HG03457 (cell line): Measurements from ENCODE around the gene SPON2.
A peak's percentile ranks its signal among the peaks of the same experiment; 100 is the strongest.

ENCODE experiments used
- ATAC-seq: cut with Tn5 transposase; IDR thresholded peaks from one replicate; pipeline ENCODE4 v1.9.1; 2021; ENCODE audit warnings: moderate number of reproducible peaks; ENCODE audit not compliant: unreplicated experiment

SPON2 gene

DNA sequence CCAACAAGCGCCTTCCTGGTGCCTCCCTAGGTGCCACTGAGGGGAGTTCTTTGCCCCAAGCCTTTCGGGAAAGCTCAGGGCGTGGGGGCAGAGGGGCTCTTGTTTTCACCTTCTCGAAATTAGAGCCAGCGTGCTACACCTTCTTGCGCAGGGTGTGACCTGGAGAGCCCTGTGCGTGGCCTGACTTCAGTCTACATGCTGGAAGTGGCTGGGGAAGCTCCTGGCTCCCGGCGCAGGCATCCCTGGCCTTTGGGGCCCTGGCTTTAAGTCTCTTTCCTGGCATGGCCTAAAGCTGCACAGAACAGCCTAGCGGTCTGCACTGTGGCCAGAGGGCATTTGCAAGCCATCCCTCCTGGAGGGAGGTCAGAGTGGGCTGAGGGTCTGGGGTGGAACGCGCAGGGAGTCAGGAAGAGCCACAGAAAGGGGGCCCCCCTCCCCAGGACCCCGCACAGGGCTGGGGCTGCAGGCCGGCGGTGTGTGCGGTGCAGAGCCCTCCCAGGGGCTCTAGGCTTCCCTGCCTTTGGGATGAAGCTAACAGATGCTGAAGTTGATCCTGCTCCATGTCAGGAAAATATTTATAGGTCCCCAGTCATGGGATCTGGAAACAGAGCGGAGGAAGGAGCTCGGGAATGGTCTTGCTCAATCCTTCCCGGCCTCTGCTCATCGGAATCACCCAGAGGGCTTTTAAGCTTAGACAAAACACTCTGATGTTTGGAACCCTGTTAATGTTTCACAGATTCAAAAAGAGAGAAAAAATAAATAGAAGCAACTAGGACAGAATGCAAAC lies 781 bp upstream of the SPON2 start:
- no peak for ATAC-seq

DNA sequence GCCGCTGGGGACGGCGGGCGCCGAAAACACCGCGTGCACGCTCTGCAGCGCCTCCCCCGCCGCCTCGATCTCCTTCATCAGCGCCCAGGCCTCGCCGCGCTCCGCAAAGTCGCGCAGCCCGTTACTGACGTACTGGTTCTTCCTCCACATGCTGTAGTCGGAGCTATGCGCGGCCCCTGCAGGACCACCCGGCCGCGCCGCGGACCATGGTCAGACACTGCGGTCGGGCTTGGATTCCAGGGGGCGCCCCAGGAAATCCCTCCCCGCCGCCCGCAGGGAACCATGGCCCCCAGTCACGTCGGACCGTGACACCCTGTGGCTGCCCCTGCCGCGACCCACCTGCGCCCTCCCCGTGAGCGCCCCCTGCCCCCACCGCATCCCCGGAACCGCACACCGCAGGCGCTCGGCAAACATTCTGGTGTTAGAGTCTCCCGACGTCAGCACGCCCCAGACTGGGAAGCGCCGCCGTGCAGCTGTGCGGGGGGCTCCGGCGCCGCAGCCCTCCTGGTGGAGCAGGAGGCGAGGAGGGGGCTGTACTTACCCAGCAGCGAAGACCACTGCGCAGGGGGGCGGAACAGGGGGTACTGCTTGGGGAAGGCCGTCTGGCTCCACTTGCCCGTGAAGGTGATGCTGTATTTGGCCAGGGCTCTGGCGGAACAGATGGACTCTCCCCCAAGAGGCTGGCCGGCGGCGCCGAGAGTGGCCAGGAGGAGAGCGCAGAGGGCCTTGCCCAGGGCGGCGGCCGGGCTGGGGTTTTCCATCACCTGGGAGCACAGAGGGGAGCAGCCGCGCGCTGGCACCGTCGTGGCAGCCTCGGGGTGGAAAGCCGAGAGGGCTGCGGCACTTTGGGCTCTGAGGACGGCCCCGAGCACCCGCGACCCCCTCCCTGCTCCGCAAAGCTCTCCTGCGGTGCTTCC lies 814 bp downstream of the SPON2 start:
- no peak for ATAC-seq

DNA sequence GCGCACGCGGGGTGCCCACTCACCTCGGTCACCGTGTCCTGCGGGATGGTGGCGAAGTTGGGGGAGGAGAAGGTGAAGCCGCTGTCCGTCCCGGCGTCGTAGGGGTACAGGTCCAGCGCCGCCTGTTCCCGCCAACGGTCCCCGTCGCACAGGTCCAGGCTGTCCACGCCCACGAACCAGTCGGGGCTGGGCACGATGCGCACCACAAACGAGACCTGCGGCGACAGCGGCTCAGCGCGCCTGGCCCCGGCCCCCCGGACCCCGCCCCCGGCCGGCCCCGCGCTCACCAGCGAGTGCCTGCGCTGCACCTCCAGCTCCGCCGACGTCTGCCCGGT lies 1.4 kb downstream of the SPON2 start:
- ATAC-seq = no peak

DNA sequence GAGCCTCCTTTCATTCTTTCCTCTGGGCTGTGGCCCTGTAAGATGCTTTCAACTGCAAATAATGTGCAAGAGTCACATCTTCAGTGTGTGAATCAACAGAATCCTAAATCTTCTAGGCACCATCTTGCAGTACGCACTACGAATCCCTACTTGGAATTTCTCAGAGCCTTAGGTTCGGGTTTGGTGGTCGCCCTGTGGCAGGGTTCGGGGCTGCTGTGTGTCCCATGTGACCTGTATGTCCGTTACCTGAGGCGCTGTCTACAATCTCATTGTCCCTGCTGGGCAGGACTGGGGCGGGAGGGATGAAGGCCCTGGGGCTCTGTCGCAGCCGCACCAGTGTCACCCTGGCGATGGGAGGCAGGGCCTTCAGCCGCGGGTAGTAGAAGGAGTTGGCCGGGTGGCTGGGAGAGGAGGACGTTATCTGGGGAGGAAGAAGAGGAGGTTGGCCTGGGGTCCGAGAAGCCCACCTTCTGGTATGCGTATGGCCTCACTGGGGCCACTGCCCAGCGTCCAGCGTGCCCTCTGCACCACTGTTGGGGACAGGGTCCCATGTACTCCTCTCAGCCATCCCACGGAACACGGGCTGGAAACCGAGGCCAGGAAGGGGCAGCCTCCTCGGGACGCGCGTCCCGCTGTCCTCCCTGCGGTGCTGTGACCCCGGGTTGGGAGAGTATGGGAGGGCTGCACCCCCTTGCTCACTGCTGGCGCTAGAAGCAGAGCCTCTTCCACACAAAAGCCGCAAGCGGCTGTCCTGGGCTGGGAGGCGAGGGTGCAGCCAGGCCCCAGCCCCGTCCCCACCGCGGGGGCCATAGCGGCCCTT lies 2.0 kb downstream of the SPON2 start:
- no peak for ATAC-seq

DNA sequence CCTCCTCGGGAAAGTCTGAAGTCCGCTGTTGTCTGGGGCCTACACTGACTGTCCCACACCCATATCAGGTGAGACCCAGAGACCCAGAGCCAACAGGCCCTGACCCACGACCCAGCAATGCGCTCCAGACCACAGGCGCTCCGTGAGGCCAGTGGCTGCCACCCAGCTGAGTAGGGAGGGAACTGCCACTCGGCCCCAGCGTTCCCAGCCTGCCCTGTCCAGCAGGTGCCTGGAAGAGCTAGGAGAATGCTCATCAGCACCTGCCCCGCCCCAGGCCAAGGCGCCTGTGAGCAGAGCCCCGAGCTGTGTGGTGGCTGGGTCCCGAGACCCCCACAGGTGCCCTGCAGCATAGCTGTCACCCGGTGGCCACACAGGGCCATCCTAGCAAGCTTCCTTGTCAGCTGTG lies 2.7 kb downstream of the SPON2 start:
- no peak for ATAC-seq

DNA sequence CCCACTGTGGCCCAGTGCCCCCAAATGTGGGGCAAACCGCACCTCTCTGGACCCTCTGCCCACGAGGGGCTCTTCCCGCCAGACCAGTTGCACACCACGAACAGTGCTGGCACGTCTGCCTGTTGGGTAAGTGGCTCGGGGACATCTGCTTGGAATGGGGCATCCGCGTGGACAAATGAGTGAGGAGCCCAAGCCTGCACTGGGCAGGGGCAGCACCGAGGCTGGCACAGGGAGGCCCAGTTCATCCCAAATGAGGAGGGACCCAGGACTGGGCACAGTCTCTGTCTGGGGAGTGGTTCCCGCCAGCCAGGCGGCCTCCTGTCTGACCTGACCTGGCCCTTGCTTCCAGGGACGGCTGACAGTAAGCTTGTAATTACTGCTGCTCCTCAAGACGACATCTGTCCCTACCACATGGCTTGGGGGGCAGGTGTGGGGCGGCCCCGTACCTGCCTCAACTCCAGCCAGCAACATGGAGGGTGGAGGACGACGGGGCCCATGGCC lies 3.2 kb downstream of the SPON2 start:
- no peak for ATAC-seq

DNA sequence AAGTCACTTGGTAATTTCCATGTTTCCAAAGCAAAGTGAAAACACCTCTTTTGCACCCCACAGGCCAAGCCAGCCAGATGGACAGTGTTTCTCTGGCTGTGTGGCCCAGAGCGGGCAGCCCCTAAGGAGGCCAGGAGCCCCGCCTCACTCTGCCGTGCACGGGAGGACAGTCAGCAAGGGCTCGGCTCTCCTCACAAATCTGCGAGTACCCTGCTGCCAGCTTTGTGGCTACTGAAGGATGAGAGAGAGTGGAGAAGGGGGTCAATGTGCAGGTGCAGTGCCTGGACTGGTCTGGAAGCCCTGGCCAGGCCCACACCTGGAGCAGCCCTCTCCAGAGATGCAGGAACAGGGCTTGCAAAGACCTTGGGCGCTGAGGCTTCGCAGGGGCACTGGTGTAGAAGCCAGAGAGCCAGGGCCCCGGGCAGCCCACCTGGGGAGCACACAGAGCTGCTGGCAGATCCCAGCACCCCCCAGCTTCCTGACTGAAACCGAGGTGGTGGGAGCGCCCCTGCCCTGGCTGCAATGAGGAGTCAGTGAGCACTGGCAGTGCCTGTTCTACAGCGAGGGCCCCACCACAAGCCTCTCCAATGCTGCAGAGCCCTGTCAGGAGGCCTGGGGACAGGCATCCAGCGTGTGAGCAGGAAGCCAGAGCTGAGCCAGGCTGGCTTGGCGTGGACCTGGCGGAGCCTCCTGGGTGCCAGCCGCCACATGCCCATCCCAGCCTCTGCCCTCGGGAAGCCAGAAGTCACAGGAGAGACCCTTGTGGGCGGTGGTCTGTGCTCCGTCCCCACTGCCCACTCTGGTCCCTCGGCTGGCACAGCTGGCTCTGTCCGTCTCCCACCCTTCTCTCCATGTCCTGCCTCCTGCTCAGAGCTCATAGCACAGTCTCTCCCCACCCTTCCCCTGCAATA lies 3.9 kb downstream of the SPON2 start:
- no peak for ATAC-seq

DNA sequence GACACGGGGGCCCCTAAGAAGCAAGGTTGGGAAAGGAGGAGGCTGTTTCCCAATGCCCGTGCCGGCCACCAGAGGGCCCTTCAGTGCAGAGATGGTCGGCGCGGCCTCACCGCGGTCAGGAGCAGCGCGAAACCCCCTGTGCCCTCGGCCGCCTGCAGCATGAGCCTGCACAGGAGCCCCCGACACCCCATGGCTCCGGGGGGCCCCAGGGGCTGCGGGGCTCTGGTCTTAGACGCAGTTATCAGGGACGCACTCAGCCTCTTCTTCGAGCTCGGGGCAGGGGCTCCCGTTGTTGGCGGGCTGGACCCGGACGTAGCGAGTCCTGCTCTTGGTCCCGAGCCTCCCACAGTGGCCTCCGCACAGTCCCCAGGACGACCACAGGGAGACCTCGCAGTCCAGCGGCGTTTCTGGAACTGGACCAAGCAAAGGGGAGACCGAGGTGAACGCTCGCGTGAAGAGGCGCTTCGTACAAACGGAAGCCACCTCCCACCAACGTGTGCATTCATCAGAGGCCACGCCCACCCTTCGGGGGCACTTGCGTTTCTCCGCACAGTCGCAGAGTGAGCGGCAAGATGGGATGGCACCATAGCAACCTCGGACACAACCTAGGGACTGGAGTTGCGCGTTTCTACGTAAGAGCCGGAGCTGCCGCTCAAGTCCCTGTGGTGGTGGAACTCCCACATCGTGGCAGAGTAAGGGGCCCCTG lies 5.0 kb downstream of the SPON2 start:
- peak; percentile 60 for ATAC-seq

DNA sequence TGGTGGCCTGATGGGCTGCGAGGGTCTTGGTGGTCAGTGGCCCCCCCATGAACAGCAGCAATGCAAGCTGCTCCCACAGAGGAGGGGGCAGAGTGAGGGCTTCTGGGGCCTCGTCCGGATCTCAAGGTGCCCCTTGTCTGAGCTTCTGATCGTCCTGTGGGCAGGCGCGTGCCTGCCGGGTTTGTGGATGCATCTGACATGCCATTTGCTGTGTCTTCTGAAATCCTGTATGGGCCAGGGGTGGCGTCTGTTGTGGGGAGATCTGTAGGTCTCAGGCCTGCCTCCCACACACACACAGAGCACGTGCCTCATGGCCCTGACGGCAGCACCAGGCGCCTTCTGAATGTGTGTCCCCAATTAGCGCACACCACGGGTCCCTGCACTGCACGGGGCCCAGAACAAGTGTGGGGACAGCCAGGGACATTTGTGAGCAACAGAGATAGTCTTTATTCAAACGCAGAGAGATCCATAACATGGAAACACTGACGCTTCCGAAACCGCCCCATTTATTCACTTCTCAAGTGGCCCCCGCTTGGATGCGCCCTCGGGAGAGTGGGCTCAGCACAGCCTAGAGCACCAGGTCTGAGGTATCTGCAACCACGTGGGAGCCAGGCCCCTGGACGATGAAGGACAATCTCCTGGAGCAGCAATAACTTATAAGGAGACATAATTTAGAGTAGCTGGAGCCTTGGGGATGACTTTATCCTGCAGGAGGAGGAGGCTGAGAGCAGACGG lies 5.7 kb downstream of the SPON2 start:
- ATAC-seq = no peak

DNA sequence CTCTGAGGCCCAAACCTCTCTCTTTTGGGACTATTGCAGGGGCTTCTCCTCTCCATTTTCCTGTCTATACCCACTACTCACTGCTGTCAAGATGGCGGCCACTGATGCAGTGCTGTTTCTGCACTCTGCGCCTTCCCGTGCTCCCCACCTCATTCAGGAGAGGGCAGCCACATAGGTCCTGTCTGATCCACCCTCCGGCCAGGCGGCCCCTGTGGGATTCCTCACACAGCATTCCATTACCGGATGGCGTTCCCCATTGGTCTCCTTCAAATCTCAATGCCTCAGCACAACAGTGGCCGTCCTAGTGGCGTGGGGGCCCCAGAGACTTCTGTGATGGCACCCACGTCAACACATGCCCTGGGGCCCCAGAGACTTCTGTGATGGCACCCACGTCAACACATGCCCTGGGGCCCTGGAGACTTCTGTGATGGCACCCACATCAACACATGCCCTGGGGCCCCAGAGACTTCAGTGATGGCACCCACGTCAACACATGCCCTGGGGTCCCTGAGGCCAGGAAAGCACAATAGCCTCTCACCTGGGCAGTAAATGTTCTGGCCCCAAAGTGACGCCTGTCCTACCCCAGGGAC lies 7.3 kb downstream of the SPON2 start:
- ATAC-seq = no peak

DNA sequence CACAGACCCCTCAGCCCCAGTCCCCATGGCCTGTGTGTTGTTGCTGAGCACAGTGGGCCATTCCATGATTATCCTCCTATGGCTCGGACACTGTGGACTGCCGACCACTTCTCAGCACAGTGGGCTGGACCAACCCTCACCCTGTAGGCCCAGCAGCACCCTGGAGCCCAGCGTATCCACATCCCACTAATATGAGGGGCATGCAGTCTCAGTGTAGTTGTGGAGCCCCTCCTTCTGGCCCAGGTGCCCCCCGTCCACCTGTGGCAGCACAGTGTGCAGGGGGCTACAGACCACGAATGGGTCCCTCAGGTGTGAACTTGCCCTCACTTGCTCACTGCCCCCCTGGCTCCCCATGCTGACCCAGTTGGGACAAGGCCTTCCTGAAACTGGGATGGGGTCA lies 7.9 kb downstream of the SPON2 start:
- no peak for ATAC-seq

DNA sequence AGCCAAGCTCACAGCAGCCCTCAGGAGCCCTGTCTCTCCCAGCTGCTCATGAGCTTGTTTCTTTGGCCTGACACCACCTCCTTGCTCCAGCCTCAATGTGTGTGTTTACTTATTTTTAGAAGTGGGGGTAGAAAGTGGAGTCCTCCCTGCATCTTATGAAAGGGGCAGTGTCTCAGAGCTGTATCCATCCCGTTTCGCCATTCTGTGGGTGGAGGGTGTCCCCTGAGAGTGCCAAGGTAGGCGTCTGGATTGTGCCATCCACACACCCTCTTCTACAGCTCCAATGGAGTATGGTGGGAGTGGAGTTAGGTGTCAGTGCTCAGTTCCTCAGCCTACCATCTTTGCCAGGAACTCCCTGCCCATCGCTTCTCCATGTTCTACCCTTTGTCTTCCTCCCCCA lies 8.3 kb downstream of the SPON2 start:
- ATAC-seq = no peak

DNA sequence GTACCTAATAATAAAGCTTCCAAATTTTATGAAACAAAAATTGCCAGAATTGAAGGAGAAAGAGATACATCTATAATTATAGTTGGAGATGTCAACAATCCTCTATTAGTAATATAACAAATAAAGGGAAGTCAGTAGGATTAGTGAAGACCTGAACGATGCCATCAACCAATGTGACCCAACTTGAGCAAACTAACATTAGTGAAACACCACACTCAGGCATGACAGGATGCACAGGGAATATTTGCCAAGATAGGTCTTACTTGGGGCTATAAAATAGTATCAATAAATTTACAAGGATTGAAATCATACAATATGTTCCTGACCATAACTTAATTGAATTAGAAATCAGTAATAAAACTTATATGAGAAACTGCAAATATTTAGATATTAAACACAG lies 12.0 kb downstream of the SPON2 start:
- ATAC-seq = no peak

DNA sequence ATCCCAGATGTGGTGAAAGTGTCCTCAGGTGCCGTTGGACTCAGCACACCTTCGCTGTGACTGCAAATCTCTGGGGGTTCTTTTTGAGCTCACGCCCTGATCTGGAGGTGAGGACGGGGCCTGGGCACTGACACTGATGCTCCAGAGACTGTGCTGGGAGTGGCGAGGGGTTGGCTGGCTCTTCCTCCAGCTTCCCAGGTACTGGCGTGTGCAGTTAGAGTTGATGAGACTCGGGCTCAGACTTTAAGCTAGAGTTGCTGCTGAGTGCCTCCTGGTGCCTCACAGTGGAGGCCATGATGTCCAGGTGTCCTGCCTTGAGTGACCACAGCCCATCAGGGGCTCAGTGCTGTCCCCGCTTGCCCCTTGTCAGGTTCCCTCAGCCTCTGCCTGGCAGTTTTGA lies 16.3 kb downstream of the SPON2 start:
- no peak for ATAC-seq

DNA sequence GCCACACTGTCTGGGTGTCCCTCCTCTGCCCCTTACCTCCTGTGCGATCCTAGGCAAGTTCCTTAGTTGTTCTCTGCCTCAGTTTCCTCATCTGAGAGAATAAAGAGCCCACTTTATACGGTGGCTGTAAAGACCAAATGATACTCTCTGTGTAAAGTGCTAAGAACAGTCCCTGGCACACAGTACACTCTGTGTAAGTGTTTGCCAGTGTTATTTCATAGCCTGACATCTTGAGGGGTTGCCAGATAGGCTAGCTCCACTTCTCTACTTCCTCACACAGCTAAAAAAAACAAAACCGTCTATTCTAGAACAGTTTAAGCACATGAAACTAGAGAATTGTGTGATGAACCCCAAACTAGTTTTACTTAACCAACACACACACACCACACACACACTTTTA lies 17.1 kb downstream of the SPON2 start:
- no peak for ATAC-seq

DNA sequence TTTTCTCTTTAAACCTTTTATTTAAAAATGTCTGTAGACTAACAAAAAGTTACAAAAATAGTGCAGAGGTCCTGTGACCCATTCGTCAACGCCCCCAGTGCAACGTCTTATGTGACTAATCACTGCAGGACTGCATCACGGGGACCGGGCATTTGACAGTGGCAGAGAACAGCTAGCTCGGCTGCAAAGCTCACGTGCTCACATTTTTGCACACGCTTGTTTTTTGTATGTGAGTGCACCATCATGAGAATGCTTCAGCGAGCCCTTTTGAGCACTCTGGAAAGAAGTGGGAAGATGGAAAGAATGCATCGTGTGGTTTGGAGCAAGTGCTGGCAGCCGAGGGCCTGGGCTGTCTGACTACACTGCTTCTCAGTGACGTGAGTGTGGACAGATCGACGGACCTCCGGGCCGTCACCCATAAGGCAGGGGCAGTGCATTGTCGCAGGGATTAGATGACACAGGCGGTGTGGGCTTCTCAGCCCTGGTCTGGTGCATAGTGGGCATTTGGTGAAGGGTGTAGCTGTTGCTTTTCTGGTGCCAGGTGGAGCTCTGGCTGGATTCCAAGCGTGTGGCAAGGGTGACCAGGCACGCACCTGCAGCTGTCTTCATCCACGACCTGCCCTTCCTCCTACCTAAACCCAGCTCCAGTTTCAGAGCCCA lies 17.7 kb downstream of the SPON2 start:
- no peak for ATAC-seq

DNA sequence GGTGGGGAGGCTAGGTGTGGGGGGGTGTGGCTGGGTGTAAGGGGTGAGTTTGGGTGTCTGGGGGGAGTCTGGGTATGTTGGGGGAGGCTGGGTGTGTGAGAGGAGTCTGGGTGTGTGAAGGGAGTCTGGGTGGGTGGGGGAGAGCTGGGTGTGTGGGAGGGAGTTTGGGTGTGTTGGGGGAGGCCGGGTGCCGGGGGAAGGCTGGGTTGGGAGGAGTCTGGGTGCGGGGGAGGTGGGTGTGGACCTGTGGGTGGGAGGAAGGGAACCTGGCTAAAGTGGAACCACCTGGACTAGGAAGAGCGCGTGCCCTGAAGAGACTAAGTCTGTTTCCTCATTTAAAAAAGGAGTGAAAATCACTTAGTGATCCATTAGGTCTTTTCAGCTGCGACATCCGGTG lies 18.3 kb downstream of the SPON2 start:
- no peak for ATAC-seq

DNA sequence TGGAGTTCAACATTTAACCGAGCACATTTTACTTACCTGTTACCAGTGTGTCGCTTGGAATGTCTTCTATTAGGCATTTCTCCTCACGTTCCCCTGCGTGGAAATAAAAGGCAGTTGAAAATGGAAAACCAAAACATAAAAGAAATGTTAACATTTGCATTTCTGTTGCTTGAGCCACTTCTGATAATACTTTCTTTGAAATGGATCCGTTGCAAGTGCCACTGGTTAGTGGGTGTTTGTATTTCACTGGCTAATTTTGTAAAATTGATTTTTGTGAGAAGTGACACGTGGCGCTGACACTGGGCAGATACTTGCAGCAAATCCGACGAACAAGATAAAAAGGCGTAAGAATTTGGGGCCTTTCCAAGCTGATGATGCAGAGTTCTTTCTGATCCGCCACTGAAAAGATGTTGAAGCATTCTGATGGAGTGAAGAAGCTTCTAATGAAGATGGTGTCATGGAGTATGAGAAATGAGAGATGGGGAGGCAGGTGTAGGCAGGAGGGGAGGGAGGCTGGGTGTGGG lies 18.8 kb downstream of the SPON2 start:
- no peak for ATAC-seq
